Measurements from ENCODE around the gene RNF144B.

RNF144B gene

DNA sequence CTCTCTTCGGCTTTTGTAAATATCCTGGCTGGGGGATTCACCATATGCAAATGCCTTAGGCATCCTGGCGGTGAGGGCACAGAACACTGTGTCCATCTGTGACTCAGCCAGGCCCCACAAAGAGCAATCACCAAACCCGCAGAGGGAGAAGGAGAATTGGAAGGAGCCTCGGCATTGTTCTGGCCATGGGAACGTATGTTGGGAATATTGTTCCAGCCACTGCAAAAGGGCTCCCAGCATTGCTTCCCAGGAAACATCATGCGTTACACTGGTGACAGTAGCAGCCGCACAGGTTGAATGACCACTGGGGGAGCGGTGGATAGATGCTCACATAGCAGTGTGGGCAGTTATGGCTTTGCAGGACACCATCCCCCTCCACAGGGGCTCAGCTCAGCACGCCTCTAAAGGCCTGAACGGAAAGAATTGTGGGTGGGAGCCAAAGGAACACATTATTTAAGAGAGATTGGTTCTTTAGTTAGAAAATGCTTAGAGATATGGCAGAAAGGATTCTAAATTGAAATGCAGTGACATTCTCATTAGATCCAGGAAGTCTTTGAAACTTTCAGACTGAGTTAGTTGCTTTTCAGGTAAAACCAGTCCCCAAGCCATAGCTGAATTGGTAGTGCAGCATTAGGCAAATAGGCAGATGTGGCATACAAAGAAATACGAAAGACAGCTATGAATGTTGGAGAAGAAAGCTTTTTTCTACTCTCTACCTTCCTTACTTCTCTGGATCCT is 104.3 kb downstream of the RNF144B start:
- DNase-seq = no peak

DNA sequence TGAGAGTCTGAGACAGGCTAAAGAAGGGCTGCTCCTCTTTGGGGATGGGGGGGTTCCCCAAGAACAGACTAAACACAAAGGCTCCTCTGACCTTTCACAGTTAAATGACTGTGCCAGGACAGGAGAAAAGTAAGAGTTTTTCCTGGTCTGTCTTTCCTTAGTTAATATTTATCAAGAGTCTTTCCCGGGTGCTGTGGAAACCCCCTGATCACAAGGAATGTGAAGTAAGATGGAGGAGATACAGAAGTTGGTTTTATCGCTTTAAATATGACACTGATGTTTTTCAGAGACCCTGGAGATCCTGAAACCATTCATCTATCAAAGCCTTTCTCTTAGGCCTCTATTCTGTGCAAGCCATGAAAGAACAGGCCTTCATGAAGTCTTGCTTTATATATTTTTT is 105.8 kb downstream of the RNF144B start:
- DNase-seq = no peak

DNA sequence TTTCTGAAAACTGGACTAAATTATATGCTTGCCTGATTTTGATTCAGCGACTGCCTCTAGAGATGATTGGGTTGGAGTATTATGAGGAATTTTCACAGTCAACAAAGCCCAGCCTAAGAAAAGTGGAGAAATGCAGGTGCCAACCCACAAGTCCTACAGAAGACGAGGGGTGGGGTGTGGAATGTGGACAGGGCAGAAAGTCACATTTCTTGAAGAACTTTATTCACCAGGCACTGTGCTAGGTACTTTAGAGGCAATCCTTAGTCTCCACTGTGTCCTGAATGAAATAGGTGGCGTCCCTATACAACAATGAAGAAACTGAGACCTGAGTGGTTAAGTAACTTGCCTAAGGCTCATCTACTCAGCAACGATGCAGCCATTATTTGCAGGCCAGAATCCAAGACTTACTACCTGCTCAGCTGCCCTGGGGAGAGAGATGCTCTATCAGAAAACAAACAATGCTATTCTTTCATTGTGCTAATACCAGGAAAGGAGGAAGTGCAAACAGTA is 106.3 kb downstream of the RNF144B start:
- DNase-seq = no peak

DNA sequence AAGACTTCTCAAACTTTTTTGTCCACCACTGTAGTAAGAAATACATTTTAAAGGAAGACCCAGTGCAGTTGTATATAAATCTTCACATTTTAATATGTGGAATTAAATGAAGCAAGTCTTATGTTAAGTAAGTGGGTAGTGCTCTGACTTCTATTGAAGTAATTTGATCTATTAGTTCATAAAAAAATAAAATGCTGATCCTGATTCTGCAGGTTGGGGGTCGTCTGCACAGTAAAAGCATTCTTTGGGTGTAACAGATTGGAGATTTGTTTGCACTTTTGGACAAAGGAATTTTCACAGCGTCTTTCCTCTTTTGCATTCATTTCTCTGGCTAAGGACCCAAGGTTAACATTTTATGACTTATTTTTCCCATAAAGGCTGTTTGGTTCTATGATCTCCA is 106.8 kb downstream of the RNF144B start:
- no peak for DNase-seq

DNA sequence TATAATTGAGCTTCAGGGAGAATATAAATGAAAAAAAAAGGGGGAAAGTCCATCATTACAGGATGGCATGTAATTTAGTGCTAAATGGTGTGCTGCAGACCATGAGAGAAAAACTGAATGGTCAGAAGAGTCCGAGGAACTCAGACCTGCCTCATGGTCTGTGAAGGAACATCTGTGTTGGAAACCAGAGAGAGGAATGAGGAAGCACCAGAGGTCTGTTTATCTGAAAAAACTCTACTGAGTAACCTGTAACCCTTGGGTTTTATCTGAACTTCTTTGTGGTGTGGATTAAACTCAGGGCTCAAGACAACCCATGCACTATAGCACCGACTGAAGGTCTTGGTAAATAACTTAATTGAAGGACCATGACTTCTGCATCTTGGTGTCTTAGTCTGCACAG is 108.1 kb downstream of the RNF144B start:
- no peak for DNase-seq

DNA sequence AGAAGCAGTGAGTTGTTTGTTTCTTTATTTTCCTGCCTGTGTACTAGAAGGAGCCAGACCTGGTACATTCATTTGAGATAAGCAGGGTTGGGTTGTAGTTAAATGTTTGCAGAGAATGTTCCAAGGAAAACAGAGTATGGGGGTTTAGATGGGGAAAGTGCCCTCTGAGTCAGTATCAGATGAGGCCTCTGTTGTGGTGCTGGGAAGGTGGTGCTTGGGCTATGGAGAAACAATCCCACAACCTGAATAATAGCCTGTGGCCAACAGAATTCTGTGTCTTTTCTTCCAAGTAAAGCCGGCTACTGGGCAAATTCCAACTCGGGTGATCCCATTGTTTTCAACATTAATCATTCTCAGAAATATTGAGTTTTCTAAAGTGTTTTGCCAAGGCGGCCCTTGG is 109.3 kb downstream of the RNF144B start:
- DNase-seq = no peak

DNA sequence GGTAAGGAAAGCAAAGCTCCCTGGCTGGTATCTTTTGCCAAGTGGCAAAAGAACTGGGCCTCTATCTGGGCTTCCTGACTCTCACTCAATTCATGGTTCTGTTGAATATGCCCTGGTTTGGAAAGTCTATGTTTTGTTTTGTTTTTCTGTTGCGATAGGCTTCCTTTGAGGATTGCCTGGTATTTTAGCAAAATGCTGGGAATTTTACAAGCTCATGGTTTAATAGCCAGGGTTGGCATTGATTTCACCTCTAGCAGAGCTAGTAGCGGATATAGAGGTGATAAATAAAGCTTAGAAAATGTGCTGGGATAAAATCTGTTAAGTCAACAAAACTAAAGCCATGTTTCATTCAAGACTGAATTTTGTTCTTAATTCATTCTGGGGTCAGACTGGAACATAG is 109.9 kb downstream of the RNF144B start:
- no peak for DNase-seq

DNA sequence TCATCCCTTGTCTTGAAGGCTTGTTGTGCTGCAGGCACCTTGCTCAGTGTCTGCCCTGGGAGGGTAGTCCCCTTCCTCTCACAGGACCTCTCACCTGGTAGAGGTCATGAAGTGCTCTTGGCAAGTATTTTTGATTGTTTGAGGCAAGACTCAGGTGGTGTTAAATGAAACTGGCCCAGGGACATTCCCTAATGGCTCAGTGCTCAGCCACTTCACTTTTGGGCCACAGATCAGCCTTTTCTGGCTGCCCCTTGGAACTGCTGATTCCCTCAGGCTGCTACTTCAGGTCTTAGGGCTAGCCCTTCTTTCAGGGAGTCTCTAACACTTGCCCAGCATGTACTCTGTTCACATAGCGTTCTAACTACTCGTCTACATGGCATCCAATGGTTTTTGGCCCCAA is 111.3 kb downstream of the RNF144B start:
- no peak for DNase-seq

DNA sequence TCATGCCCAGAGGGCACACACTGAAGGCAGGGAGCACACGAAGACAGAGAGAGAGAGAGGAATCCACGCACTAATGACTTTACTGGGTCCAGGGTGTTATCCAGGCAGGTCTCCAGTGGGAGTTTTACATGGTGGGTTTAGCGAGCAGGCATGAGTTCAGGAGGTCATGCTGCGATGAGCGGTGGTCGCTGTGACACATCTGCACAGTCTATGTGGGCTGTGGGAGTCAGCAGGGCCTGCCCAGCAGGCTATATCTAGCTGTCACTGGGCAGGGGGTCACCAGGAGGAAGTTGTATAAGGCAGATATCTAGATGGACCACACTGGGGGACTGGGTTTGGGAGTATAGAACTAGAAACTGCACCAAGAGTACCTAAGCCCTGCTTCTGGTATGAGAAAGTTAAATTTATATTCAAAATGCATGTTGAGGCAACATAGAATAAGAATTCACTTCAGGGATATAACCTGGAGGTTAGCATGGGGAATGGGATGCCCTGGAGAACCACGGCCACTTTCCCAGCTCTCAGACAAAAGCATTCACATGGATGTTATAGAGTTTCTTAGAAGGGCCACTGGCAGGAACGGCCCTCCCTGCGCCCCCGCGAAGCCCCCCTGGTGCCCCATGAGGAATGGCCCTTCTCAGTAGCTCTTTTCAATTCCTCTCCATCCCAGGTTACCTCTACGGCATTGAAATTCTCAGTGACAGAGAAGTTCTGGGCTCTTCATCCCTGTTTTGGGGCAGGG is 113.9 kb downstream of the RNF144B start:
- no peak for DNase-seq

DNA sequence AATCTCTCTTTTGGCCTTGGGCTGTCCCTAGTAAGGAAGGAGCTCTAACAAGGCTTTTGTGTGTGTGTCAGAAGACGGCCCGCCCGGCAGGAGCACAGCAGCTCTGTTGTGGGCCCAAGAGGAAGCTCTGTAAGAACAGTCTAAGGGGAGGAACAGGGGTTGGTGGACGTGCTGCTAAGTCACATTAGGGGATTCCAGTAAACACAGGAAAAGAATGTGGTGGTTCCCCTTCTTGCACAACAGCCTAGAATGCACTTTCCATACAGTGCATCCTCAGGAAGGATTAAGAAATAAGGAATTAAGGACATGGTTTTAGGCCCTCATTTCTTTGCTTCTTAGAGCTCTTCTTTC is 114.5 kb downstream of the RNF144B start:
- DNase-seq = no peak

DNA sequence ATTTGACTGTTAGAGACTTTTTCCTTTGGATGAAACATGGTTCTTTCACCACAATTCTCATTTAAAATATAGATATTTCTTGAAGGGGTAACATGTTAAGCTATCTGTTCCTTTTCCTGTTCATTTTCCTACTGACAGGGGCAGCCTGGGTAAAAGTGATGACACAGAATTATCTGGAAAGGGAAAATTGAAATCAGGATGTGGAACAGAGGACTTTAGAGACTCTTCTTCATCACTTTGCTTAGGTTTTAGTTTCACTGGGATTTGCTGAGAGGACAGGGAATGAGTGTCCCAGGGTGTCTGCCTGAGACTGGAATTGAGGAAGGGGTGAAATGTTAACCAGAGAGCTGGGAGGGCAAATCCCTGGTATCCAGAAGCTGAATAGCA is 116.0 kb downstream of the RNF144B start:
- DNase-seq = no peak

DNA sequence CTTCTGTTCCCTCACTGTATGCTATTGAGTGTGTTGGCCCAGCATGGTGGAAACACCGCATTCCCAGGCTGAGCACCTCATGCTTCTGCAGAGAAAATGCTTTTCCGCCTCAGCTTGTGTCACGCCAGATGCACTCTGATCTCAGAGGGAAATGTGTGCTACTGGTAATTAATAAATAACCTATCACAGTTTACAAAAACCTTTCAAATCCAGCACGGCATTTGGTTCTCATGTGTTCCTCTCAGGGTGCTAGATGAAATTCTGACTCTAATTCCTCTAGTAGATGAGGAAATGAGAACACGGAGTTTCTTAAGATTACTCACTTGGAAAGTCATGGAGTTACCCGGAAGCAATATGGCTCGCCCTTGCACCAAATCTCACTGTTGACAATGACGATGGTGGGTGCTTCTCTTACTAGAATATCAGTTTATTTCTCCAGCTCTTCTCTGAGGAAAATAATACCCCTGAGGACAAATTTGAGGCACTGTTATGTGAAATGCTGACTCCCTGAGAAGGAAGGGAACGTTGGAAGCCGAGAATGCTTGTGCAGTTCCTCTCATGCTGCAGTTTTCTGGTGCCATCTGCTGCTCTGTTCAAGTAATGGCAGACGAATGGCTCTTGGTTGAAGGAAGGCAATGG is 116.6 kb downstream of the RNF144B start:
- peak; percentile 78 for DNase-seq

DNA sequence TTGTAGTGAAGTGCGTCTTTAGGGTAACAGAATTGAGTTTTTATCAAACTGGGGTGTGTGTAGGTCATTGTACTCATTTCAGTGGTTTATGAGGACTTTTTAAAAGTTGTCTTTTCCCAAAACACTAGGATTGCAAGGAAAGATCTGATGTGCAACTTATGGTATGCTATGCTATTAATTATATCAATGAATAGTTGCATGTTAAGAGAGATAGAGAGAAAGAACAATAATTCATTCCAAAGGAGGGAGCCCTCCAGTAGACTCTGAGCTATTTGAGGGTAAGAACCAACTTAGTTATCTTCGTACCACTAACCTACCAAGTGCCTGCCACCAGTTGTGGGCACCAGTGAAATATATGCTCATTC is 117.1 kb downstream of the RNF144B start:
- DNase-seq = no peak

DNA sequence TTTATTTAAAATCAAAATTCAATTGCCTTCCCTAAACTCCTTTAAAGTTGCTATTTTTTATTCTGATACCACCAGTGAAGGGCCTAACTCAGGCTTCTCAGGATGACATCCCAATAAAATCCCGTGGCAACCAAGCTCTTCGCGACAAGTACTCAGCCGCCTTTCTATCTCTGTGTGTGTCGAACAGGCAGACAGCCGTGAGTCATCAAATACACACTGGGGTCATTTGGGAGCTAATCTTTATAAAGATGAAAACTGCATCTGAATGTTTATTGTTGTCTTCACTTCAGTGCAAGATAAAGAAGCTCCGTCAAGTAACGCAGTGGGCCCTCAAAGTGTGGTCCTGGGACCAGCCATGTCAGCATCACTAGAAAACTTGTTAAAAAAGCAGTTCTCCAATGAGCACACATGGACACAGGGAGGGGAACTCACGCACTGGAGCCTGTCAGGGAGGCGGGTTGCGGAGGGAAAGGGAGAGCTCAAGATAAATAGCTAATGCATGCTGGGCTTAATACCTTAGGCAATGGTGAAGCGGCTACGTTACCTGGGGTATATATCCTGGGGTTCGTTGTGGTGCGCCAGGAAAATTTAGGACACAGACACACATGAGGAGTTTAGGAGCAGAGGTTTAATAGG is 119.3 kb downstream of the RNF144B start:
- peak; percentile 31 for DNase-seq

DNA sequence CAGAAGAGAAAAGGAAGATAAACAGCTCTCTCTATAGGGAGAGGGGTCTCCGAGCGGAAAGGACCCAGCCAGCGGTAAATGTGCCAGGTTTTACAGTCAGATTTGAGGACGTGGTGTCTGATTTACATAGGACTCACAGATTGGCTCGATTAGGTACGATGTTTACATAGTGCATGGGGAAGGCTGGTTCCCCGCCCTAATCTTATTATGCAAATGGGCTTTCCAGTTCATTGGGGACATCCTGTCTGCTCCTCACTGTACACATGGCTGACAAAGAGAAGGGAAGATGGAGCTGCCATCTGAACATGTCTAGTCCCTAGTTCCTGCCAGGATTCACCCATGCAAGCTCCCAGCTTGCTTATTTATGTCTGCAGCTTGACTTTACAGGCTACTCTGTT is 119.9 kb downstream of the RNF144B start:
- DNase-seq = peak; percentile 69

DNA sequence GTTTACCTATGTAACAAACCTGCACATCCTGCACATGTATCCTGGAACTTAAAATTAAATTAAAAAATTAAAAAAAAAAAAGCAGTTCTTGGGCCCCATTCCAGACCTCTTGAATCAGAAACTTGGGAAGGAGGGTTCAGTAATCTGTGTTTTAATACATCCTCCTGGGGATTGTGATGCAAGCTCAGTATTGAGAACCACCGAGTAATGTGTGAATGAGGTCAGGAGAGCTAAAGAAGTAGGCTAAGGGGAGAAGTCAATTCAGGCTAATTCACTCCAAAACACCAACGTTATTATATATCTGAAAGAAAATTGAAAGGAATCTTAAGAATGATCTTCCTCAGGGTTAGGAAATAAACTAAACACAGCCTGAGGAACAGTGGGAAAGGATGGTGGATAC is 120.4 kb downstream of the RNF144B start:
- DNase-seq = no peak

DNA sequence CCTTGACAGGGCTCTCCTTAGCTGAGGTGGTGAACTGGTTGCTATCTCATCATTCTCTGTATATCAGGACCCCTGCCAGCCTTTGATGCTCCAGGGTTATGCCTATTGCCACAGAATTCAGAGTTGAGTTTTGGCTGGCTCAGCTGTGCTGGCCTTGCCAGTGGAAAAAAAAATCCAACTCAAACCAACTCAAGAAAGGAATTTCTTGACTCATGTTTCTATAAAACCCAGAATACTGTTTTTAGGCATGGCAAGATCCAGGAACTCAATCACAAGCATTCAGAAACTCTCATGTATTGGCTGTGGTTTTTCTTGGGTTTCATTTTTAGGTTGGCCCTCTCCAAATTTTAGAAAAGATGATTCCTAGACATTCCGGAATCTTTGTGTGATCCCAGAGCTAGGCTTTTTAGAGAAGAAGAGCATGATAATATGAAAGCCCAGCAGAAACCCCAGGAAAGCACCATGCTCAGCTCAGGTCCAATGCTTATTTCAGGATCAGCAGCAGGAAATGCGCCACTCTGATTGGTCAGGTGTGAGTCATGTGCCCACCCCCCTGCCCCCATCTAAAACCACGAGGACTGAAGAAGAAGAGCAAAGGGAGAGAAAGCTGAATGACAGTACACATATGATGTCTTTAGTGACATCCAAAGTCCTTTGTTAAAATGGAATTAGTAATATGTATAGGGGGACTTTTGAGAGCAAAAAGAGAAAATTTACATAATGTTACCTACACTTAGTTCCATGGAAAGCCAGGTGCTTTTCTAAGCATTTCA is 122.9 kb downstream of the RNF144B start:
- DNase-seq = no peak

DNA sequence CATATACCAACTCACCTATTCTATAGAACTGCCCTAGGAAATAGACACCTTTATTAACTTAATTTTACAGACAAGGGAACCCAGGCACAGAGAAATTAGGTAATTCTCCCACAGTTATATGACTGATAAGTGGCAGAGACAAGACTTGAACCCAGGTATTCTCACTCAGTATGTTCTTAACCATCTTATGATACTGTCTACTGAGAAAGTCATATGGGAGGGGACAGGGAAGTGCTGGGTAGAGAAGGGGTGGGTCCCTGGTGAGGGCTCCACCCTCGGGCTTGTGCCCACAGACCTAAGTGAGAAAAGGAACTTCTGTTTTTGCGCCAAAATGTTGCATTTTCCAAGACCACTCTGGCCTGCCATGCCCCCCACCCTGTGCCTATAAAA is 123.5 kb downstream of the RNF144B start:
- no peak for DNase-seq

DNA sequence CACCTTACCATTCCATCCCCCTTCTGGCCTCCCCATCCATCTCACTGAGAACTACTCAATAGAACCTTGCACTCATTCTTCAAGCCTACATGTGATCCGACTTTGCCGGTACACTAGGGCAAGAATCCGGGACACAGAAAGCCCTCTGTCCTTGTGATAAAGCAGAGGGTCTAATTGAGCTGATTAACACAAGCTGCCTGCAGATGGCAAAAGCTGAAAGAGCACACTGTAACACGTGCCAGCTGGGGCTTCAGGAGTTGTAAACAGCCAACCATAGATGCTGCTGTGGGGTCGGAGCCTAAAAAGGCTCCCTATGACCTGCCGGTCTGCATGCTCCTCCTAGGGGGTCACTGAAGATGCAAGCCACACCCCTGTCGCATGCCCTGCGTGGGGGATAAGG is 124.1 kb downstream of the RNF144B start:
- no peak for DNase-seq

DNA sequence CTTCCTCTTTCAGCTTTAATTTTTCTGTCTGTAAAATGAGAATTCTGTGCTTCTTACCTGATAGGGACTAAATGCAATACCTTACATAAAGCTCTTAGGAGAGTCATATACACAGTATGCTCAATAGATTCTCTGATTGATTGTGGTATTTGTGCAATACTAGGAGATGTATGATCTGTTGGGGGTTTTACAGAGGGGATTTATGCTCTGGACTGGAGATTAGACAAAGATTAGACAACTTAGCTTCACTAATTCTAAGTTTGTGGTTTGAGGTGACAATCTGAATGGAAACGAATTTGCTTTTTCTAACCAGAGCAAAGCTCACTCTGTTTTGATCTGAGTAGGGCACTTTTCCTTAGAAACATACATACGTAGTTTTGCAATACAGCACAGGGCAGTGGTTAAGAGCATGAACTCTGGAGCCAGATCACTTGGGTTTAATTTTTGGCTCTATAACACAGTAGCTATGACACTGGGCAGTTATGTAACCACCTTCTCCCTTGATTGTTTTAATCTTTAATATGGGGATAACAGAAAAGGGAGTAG is 126.2 kb downstream of the RNF144B start:
- DNase-seq = no peak

DNA sequence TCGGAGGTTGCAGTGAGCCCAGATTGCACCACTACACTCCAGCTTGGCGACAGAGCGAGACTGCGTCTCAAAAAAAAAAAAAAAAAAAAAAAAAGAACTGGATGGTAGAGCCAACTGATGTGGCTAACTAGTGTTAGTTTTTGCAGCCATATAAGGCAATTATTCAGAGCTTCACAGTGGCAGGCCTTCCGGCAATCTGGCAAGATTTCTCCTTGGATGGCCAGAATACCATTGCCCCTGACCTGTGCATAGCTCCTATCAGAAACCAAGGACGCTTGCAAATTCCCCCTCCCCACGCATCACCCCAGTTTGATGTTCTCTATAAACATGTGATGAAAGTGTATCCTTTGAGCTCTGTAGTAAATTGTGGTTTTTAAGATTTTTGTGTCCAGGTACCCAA is 127.0 kb downstream of the RNF144B start:
- DNase-seq = no peak

DNA sequence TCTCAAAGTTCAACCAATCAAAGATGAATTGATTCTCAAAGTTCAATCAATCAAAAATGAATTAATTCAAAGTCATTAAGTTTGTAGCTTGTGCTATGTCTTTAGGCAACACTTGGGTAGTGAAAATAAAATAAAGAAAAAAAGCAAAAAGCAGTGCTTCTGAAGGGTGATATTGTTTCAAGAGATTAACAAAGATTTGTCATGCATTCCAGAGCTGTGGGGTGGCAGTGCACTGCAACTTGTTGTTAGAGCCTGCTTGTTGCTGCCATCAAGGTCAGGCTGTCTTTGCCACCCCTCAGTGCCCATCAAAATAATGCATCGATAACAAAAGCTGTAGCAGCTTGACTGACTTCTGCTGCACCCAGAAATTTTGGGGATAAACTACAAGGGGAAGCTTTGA is 128.6 kb downstream of the RNF144B start:
- no peak for DNase-seq

Measured in DMS153 (cell line).